RWPE2 (cell line): ENCODE data around the gene ANAPC2.
A peak's percentile ranks its signal among the peaks of the same experiment; 100 is the strongest.

Experiments used
- ATAC-seq: fragments of 200-7000 bp; cut with Tn5 transposase; 3 replicates; pipeline ENCODE4 v1.9.1; 2021; ENCODE audit warnings: low read depth
- DNase-seq: peaks from one replicate; pipeline ENCODE4 v3.0.0-alpha.2; 2020; ENCODE audit warnings: low spot score
- H3K27ac ChIP-seq: fragments of 450-650 bp; 2 replicates; pipeline ENCODE4 v1.5.1; 2017; ENCODE audit warnings: mild to moderate bottlenecking; ENCODE audit not compliant: poor library complexity, severe bottlenecking
- H3K27me3 ChIP-seq: fragments of 250-450 bp; sonication (Bioruptor Pico); 2 replicates; pipeline ENCODE4 v1.5.1; 2021; ENCODE audit warnings: mild to moderate bottlenecking, moderate library complexity; ENCODE audit not compliant: insufficient read depth, poor library complexity, severe bottlenecking
- H3K36me3 ChIP-seq: fragments of 250-450 bp; sonication (Bioruptor Pico); 2 replicates; pipeline ENCODE4 v1.5.1; 2020; ENCODE audit warnings: low read depth, mild to moderate bottlenecking, moderate library complexity
- H3K4me1 ChIP-seq: fragments of 250-450 bp; sonication (Bioruptor Pico); 2 replicates; pipeline ENCODE4 v1.5.1; 2021; ENCODE audit warnings: mild to moderate bottlenecking, moderate library complexity; ENCODE audit not compliant: insufficient read depth, poor library complexity, severe bottlenecking
- H3K4me3 ChIP-seq: fragments of 250-450 bp; sonication (Bioruptor Pico); 2 replicates; pipeline ENCODE4 v1.5.1; 2021; ENCODE audit warnings: mild to moderate bottlenecking, moderate library complexity; ENCODE audit not compliant: severe bottlenecking
- H3K9me3 ChIP-seq: fragments of 250-450 bp; sonication (Bioruptor Pico); 2 replicates; pipeline ENCODE4 v1.5.1; 2021; ENCODE audit warnings: mild to moderate bottlenecking, moderate library complexity; ENCODE audit not compliant: severe bottlenecking
- TF ChIP-seq, protein P1 (sequence below): fragments of 450-650 bp; IDR thresholded peaks from one replicate; pipeline ENCODE4 v1.5.1; 2017; ENCODE audit warnings: mild to moderate bottlenecking, moderate library complexity; ENCODE audit not compliant: poor library complexity, severe bottlenecking

ANAPC2 gene

DNA sequence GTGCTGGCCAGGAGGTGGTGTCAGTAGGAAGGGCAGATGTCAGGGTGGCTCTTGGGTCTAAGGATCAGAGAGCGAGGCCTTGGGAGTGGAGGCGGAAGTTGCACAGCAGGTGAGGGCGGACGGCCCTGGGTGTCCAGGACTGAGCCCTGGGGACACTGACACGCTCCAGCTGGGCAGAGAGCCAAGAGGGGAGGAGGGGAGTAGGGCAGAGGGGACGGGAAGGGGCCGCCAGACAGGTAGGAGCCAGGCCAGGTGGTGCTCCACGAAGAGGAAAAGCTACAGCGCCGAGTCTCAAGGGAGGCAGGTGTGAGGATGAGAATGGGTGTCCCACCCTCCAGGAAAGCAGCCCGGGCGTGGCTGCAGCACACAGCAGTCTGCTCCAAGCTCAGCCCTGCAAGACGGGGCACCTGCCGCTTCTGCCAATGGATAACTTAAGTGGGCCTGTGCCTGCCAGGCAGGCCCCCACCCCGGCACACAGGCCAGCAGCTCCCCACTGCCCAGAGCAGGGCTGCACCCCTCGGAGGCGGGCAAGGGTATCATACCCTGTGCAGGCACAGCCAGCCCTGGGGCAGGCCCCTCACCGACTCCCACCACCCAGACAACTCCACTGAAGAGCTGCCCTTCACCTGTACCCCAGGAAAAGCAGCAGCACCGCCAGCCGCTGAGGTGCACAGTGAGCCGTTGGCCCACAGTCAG, 7.3 kb upstream of the ANAPC2 start:
- H3K27ac ChIP-seq, result peak overlapping the region; percentile 25
- H3K4me3 ChIP-seq, result no peak overlapping the region
- DNase-seq (no peak), ATAC-seq (peak; percentile 10; the same call in 1 of the 3 replicates)
- peaks cover 18% of the 10 kb centered on the region for H3K4me1 ChIP-seq
- TF ChIP-seq, protein P1, sequence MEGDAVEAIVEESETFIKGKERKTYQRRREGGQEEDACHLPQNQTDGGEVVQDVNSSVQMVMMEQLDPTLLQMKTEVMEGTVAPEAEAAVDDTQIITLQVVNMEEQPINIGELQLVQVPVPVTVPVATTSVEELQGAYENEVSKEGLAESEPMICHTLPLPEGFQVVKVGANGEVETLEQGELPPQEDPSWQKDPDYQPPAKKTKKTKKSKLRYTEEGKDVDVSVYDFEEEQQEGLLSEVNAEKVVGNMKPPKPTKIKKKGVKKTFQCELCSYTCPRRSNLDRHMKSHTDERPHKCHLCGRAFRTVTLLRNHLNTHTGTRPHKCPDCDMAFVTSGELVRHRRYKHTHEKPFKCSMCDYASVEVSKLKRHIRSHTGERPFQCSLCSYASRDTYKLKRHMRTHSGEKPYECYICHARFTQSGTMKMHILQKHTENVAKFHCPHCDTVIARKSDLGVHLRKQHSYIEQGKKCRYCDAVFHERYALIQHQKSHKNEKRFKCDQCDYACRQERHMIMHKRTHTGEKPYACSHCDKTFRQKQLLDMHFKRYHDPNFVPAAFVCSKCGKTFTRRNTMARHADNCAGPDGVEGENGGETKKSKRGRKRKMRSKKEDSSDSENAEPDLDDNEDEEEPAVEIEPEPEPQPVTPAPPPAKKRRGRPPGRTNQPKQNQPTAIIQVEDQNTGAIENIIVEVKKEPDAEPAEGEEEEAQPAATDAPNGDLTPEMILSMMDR, result no peak
- H3K27me3 ChIP-seq, result no peaks in the 10 kb centered on the region
- H3K9me3 ChIP-seq, result no peaks in the 10 kb centered on the region
- H3K36me3 ChIP-seq, result peaks cover 6% of the 10 kb centered on the region; the same call in 1 of the 2 replicates

DNA sequence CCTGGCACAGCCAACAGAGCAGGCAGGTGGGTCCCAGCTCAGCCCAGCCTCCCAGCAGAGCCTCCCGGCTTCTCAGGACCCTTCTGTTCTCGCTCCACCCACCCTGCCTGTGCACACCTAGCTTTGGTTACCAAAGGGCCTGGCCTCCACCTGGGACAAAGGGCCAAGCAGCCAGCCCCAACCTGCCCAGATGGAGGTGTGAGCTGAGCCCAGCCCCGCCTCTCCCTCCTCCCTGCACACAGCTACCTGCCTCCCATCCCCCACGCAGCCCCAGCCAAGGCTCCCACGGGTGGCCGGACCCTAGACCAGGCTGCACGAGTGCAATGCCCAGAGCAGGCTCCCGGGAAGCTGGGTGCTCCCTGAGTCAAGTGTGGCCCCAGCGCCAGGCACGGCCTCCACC, 6.5 kb upstream of the ANAPC2 start:
- peak overlapping the region; percentile 25 for H3K27ac ChIP-seq
- DNase-seq, result no peak

GRCh38 chr9:137194388-137194787, 6.0 kb upstream of the ANAPC2 start:
- DNase-seq (no peak), ATAC-seq (no peak)
- Histone ChIP-seq H3K27ac (peak overlapping the region; percentile 25), H3K9me3 (no peaks in the 10 kb centered on the region), H3K36me3 (peaks cover 11% of the 10 kb centered on the region; the same call in 1 of the 2 replicates), H3K27me3 (no peaks in the 10 kb centered on the region), H3K4me1 (peaks cover 18% of the 10 kb centered on the region), H3K4me3 (no peak overlapping the region)
- TF ChIP-seq, protein P1, result no peak

More for the DNA sequence above, 6.5 kb upstream of the ANAPC2 start:
- Histone ChIP-seq H3K4me3 (no peak overlapping the region), H3K9me3 (no peaks in the 10 kb centered on the region), H3K27me3 (no peaks in the 10 kb centered on the region), H3K36me3 (peaks cover 9% of the 10 kb centered on the region; the same call in 1 of the 2 replicates), H3K4me1 (peaks cover 18% of the 10 kb centered on the region)
- TF ChIP-seq, protein P1, result no peak
- peak; percentile 49 for ATAC-seq

DNA sequence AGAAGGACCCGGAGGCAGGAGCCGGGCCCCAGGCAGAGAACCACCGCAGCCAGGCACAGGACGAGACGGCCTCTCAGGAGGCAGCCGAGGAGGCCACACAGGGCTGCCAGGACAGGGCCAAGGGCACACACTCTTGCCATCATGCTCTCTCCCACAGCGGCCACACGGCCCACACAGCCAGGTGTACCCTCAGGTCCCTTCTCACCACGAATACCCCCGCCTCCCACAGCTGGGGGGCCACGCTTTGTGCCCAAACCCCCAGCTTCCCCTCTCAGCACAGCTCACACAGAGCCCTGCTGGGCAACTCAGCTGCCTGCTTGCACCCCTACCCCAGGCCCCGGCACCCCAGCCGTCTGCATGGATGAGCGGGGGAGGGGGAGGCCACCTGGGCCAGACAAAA, 5.4 kb upstream of the ANAPC2 start:
- ATAC-seq, result no peak
- no peaks in the 10 kb centered on the region for H3K27me3 ChIP-seq
- TF ChIP-seq, protein P1, result no peak
- H3K4me1 ChIP-seq, result peaks cover 18% of the 10 kb centered on the region
- H3K9me3 ChIP-seq, result no peaks in the 10 kb centered on the region
- H3K27ac ChIP-seq, result no peak overlapping the region
- no peak overlapping the region for H3K4me3 ChIP-seq
- DNase-seq, result no peak
- peaks cover 11% of the 10 kb centered on the region; the same call in 1 of the 2 replicates for H3K36me3 ChIP-seq

- no peak for DNase-seq
- Histone ChIP-seq H3K4me3 (no peak overlapping the region), H3K36me3 (peaks cover 11% of the 10 kb centered on the region; the same call in 1 of the 2 replicates), H3K27me3 (no peaks in the 10 kb centered on the region), H3K4me1 (peaks cover 11% of the 10 kb centered on the region), H3K9me3 (no peaks in the 10 kb centered on the region), H3K27ac (no peak overlapping the region)
- TF ChIP-seq, protein P1, result no peak
- ATAC-seq, result no peak
Observed at GRCh38 chr9:137192859-137193258, 4.5 kb upstream of the ANAPC2 start.
